GM18508 (cell line): ENCODE data around the gene OSBPL3.

ENCODE experiments used
- ATAC-seq: cut with Tn5 transposase; IDR thresholded peaks from one replicate; pipeline ENCODE4 v1.9.1; 2021; ENCODE audit warnings: moderate number of reproducible peaks; ENCODE audit not compliant: insufficient read depth, unreplicated experiment

The OSBPL3 gene

DNA sequence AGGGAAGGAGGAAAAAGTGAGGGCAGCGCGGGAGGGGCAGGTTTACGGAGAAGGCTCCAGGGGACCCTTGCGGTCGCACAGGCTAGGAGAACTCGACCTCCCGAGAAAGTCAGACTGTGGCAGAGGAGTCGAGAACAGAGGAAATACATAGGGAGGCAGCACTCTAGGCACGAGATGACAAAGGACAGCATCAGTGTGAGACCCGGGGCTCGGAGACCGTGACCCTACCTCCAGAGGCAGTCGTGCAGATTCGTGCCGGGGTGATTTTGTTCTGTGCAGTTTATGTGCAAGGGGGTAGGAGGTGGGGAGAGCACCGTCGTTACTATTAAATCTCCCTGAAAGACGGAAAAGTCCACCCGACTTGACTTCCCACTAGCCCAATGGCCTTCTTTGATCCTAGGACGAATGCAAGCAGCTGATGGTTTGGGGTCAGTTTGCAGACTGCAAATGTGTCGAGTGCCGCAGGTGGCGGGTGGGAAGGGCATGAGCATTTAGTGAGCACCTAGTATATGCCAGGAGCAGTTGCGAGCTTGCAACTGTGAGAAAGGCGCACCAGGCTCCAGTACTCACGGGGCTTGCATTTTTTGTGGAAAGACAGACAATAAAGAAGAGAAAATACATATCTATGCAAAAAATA, 674 bp upstream of the OSBPL3 start:
- no peak for ATAC-seq

- peak; percentile 33 for ATAC-seq
Observed at GRCh38 chr7:24979470-24979862, 512 bp downstream of the OSBPL3 start.

DNA sequence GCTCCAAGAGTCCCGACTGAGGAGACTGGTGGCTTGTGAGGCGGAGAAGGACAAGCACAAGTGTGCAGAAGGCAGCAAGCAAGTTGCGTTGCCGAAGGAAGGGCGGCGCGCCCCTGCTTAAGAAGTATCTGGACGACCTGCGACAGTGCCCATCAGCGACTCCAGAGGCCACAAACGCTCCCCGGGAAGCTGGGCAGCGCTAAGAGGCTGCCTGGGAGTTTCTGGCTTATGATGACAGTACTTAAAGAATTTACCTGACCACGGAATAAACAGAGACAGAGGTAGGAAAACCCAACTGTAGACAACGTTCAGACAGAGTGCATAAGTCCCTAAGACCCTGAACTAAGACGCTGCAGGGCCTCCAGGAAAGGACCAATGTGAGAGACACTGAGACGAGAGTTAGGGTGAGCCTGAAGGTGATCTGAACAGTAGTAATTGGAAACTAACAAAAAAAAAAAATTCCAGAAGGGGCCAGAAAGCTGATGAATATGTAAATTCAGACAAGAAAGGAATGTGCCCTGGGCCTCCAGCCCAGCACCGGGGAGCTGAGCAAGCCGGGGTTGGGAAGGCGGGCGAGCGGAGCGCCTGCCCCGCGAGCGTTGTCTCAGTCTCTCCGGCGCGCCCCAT, 1.0 kb downstream of the OSBPL3 start:
- peak; percentile 10 for ATAC-seq

DNA sequence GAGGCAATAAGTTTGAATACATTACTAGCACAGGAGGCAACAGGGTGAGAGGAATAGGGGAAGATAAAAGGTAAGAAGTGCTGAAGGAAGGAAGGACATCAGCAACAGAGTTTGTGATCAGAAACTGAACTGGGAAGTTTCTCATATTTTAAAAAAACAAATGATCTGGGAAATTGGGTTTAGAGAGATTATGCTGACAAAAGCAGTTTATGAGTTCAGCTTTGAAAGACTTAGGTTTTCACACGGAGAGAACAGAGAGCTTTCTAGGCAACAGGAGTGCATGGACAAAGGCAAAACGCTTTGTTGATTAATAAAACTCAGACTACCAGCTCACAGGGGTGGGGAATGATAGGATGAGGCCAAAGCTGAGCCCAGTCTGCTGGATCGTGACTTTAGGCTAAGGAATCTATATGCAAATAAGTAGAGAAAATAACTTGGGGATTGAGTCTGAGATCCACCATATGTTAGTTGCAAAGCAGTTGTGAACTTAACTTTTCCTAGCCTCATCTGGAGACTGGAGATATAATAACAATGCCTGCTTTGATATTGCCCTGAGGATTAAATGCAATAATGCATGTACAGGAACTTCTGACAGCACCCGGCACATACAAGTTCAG, 4.2 kb downstream of the OSBPL3 start:
- ATAC-seq: no peak

- ATAC-seq: no peak
Observed at GRCh38 chr7:24975172-24975571, 4.8 kb downstream of the OSBPL3 start.

DNA sequence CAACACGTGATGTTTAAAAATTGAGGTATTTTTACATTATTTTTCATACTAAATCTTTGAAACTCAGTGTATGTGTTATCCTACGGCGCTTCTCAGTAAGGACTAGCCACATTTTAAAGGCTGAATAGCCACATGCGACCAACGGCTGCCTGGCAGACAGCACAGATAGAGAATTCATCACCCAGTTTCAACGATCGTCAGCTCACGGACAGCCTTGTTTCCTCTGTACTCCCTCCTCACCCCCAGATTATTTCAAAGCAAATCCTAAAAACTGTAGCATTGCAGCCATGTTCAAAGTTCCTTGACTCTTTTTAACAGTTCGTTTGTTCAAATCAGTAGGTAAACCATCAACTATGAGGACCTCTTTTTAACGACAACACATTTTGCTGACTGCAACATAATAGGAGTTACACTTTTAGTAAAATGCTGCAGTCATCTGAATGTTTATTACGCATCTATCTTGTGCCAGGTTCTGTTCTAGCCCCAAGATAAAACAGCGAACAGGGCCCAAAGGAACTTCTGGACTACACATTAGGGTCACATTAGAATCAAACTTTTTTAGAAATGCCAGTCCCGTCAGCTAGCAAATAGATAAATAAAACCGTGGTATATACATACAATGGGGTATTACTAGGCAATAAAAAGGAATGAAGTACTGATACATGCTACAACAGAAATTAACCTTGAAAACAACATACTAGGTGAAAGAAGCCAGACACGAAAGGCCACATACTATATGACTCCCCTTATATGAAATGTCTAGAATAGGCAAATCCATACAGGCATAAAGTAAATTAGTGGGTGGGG, 5.7 kb downstream of the OSBPL3 start:
- ATAC-seq: no peak

GRCh38 chr7:24972991-24973390, 7.0 kb downstream of the OSBPL3 start:
- ATAC-seq: no peak

DNA sequence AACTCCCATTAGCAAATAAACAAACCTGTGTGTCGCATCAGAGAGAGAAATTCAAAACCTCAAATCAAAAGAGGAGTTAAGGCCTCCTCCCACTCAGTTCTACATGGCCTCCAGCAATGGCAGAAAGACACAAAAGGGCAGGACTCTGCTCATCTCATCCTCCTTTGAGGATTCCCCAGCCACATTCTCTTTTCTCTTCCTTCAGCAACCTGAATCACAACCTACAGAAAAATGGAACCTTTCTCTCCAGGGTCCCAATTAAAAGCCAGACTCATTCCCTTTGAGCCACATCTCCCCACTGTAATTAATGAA, 7.9 kb downstream of the OSBPL3 start:
- ATAC-seq: no peak

DNA sequence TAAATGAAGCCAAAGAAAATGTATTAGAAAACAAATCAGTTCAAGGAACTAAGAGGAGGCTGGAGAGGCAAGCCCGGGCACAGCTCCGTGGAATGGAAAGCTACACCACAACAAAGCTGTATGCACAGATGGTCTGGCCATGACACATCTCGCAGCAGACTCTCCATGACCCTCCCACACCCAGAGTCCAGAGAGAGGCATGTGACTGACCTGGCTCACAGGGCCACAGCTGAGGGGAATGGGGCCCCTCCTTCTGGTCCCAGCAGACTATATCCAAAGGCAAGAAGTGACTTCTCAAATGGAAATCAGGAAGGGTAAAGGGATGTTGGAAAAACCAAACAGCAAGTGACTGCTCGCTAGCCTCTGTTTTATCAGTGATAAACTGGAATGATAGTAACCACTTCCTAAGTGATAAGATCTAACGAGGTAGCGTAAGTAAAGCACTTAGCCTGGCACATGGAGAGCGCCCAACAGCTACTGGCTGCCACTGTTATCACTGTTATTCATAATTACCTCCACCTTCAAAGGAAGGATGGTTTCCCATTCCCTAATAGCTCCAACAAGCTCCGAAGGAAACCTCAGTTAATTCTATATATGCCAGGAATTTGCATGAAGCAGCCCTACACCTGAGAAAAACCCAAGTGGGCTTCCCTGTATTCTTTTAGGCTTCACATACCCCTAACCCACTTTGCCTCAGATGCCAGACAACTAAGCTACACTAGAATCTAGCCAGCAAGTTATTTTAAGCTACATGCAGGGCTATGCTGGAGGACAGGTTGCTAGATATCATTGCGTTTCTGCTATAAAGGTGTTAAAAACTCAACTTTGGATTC, 8.4 kb downstream of the OSBPL3 start:
- no peak for ATAC-seq

GRCh38 chr7:24970676-24971075, 9.3 kb downstream of the OSBPL3 start:
- no peak for ATAC-seq

GRCh38 chr7:24968165-24968564, 11.8 kb downstream of the OSBPL3 start:
- ATAC-seq: no peak

- no peak for ATAC-seq
Observed at GRCh38 chr7:24967696-24968095, 12.3 kb downstream of the OSBPL3 start.

- ATAC-seq: no peak
Observed at GRCh38 chr7:24966802-24967201, 13.2 kb downstream of the OSBPL3 start.

- peak; percentile 83 for ATAC-seq
Observed at GRCh38 chr7:24965831-24966708, 13.9 kb downstream of the OSBPL3 start.

DNA sequence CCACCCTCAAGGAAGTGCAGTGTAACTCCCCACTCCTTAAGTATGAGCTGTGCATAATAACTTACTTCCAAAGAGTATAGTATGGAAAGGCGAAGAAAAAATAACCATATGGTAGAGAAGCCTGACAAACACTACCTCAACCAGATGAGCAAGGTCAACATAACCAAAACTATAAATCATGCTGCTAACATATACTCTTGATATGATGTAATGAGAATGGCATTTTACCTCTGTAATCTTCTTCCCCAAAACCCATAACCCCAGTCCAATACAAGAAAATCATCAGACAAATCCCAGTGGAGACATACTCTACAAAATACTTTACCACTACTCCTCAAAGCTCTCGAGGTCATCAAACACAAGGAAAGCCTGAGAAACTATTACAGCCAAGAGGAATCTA, 15.8 kb downstream of the OSBPL3 start:
- no peak for ATAC-seq

GRCh38 chr7:24963218-24963617, 16.8 kb downstream of the OSBPL3 start:
- no peak for ATAC-seq

GRCh38 chr7:24962418-24962962, 17.5 kb downstream of the OSBPL3 start:
- no peak for ATAC-seq

GRCh38 chr7:24959735-24960485, 20.1 kb downstream of the OSBPL3 start:
- ATAC-seq: no peak
